GM23338 (cell line): Measurements from ENCODE around the gene MPP2. TPM values are rescaled to one million over a fixed set of nuclear protein-coding genes. Genes with fewer than 3 reads are reported as not detected.

Experiments used
- ATAC-seq: fragments of 200-7000 bp; cut with Tn5 transposase; 3 replicates; pipeline ENCODE4 v1.9.1; 2020
- DNase-seq: peaks from one replicate; pipeline ENCODE4 v3.0.0-alpha.2; 2015; ENCODE audit warnings: low spot score
- H2AFZ ChIP-seq: fragments of 200-600 bp; sonication (generic); 2 replicates; pipeline ENCODE4 v1.8.0; 2016; ENCODE audit warnings: antibody characterized with exemption, mild to moderate bottlenecking, moderate library complexity
- H3F3A ChIP-seq: fragments of 200-600 bp; sonication (generic); replicated peaks from 2 replicates; pipeline ENCODE4 v1.8.0; 2017; ENCODE audit warnings: antibody characterized with exemption, mixed run types, low read depth
- H3K27ac ChIP-seq: fragments of 200-600 bp; sonication (generic); 2 replicates; pipeline ENCODE4 v1.6.1; 2016; ENCODE audit warnings: low read depth
- H3K27me3 ChIP-seq: fragments of 200-600 bp; sonication (generic); 2 replicates; pipeline ENCODE4 v1.8.0; 2016; ENCODE audit warnings: mild to moderate bottlenecking, mixed run types, moderate library complexity; ENCODE audit not compliant: insufficient read depth
- H3K36me3 ChIP-seq: fragments of 200-600 bp; sonication (generic); 2 replicates; pipeline ENCODE4 v1.8.0; 2016; ENCODE audit warnings: mild to moderate bottlenecking; ENCODE audit not compliant: insufficient read depth
- H3K4me1 ChIP-seq: fragments of 200-600 bp; sonication (generic); 2 replicates; pipeline ENCODE4 v1.8.0; 2016; ENCODE audit warnings: mild to moderate bottlenecking, moderate library complexity; ENCODE audit not compliant: insufficient read depth
- H3K4me2 ChIP-seq: fragments of 200-600 bp; sonication (generic); 2 replicates; pipeline ENCODE4 v1.7.1; 2017; ENCODE audit warnings: mixed run types
- H3K4me3 ChIP-seq: fragments of 200-600 bp; sonication (generic); 2 replicates; pipeline ENCODE4 v1.6.1; 2016; ENCODE audit warnings: mixed run types
- H3K79me2 ChIP-seq: fragments of 200-600 bp; sonication (generic); replicated peaks from 2 replicates; pipeline ENCODE4 v1.8.0; 2017; ENCODE audit warnings: mild to moderate bottlenecking; ENCODE audit not compliant: insufficient read depth
- H3K9me2 ChIP-seq: fragments of 200-600 bp; sonication (generic); 2 replicates; pipeline ENCODE4 v1.8.0; 2017; ENCODE audit not compliant: insufficient read depth
- H4K20me1 ChIP-seq: fragments of 200-600 bp; sonication (generic); replicated peaks from 2 replicates; pipeline ENCODE4 v1.8.0; 2017; ENCODE audit warnings: mild to moderate bottlenecking; ENCODE audit not compliant: insufficient read depth
- H3K27ac Mint-ChIP-seq: 2 replicates; pipeline ENCODE4 v1.8.0; 2020; ENCODE audit warnings: inconsistent platforms, mild to moderate bottlenecking, moderate library complexity, mixed read lengths
- H3K27me3 Mint-ChIP-seq: 3 replicates; pipeline ENCODE4 v1.8.0; 2022; ENCODE audit warnings: low read depth, mild to moderate bottlenecking, moderate library complexity, mixed read lengths, inconsistent platforms; ENCODE audit not compliant: insufficient read depth, poor library complexity
- H3K36me3 Mint-ChIP-seq: 3 replicates; pipeline ENCODE4 v1.8.0; 2021; ENCODE audit warnings: low read depth, mild to moderate bottlenecking, inconsistent platforms, moderate library complexity, mixed read lengths
- H3K4me1 Mint-ChIP-seq: 3 replicates; pipeline ENCODE4 v1.8.0; 2020; ENCODE audit warnings: mild to moderate bottlenecking, inconsistent platforms, mixed read lengths
- H3K4me3 Mint-ChIP-seq: 3 replicates; pipeline ENCODE4 v1.8.0; 2021; ENCODE audit warnings: moderate library complexity, mild to moderate bottlenecking, inconsistent platforms, mixed read lengths
- H3K9me3 Mint-ChIP-seq: 3 replicates; pipeline ENCODE4 v1.8.0; 2020; ENCODE audit warnings: moderate library complexity, mild to moderate bottlenecking, inconsistent platforms, mixed read lengths
- CTCF ChIP-seq, 2 experiments: fragments of 200-600 bp in 1 of 2; sonication (generic) in 1 of 2; conservative IDR thresholded peaks; 2 replicates each; pipeline versions ENCODE4 v1.5.1 to v1.6.1; 2016 to 2017; ENCODE audit warnings: antibody characterized with exemption in 2 of 2, low read depth in 2 of 2, mild to moderate bottlenecking in 2 of 2, moderate library complexity in 1 of 2
- EZH2 ChIP-seq: fragments of 200-600 bp; sonication (generic); IDR thresholded peaks from one replicate; pipeline ENCODE4 v1.8.0; 2017; ENCODE audit warnings: antibody characterized with exemption, mild to moderate bottlenecking, low read depth; ENCODE audit not compliant: unreplicated experiment
- JUNB ChIP-seq: IDR thresholded peaks from one replicate; pipeline ENCODE4 v1.6.1; 2016; ENCODE audit warnings: antibody characterized with exemption; ENCODE audit not compliant: unreplicated experiment
- NANOG ChIP-seq: IDR thresholded peaks from 2 replicates; pipeline ENCODE4 v1.6.1; 2016; ENCODE audit warnings: antibody characterized with exemption, borderline replicate concordance
- POLR2AphosphoS5 ChIP-seq: IDR thresholded peaks from 2 replicates; pipeline ENCODE4 v1.6.1; 2016; ENCODE audit warnings: antibody characterized with exemption, low read depth
- REST ChIP-seq: IDR thresholded peaks from one replicate; pipeline ENCODE4 v1.6.1; 2018; ENCODE audit warnings: antibody characterized with exemption; ENCODE audit not compliant: unreplicated experiment
- STAT1 ChIP-seq: IDR thresholded peaks from one replicate; pipeline ENCODE4 v1.6.1; 2016; ENCODE audit warnings: antibody characterized with exemption; ENCODE audit not compliant: unreplicated experiment
- ZNF114 ChIP-seq: fragments of 250-450 bp; sonication (Bioruptor Pico); IDR thresholded peaks from 2 replicates; pipeline ENCODE4 v1.5.0; 2020; ENCODE audit warnings: mild to moderate bottlenecking, moderate library complexity
- ZNF331 ChIP-seq: fragments of 250-450 bp; sonication (Bioruptor Pico); IDR thresholded peaks from 2 replicates; pipeline ENCODE4 v1.5.0; 2020; ENCODE audit warnings: low read depth, mild to moderate bottlenecking, moderate library complexity
- ZNF462 ChIP-seq: fragments of 250-450 bp; sonication (Bioruptor Pico); IDR thresholded peaks from 2 replicates; pipeline ENCODE4 v1.5.0; 2020; ENCODE audit warnings: mild to moderate bottlenecking, moderate library complexity
- polyA plus RNA-seq: library from polyadenylated mRNA; unstranded; fragments of >200 nt; fragmentation: Nextera tagmentation; extraction: Ambion mirVana; gene quantifications from 2 replicates; pipeline ENCODE4 v1.2.1, GENCODE V29; 2016
- total RNA-seq: library from RNA; depleted of rRNA; stranded (reverse); fragments of >200 nt; shearing (Covaris generic); gene quantifications from 2 replicates; pipeline ENCODE4 v1.2.3, GENCODE V29; 2014

The MPP2 gene
- total and polyA plus RNA-seq, 2 experiments from 2014 or later: 7.8 to 20.7 TPM

GRCh38 chr17:43946781-43947180 lies 39.4 kb upstream of the MPP2 start (continued):
- TF ChIP-seq ZNF462 (CRISPR knock-in tag): no peak

GRCh38 chr17:43945074-43945829 lies 37.9 kb upstream of the MPP2 start:
- ATAC-seq (no peak), DNase-seq (no peak)
- Mint-ChIP-seq H3K36me3 (no peaks in the 10 kb centered on the region), H3K27me3 (peaks cover 20% of the 10 kb centered on the region), H3K4me1 (peaks cover 17% of the 10 kb centered on the region), H3K4me3 (no peak overlapping the region), H3K27ac (no peak overlapping the region), H3K9me3 (no peaks in the 10 kb centered on the region)
- H3K27me3 ChIP-seq: peaks cover under 1% of the 10 kb centered on the region; the same call in 1 of the 2 replicates
- H3K79me2 ChIP-seq: no peaks in the 10 kb centered on the region
- no peaks in the 10 kb centered on the region for H3K4me1 ChIP-seq
- no peaks in the 10 kb centered on the region for H3F3A ChIP-seq
- no peaks in the 10 kb centered on the region for H3K9me2 ChIP-seq
- no peak overlapping the region for H3K27ac ChIP-seq
- no peak overlapping the region for H3K4me3 ChIP-seq
- H2AFZ ChIP-seq: no peak overlapping the region
- no peak overlapping the region for H3K4me2 ChIP-seq
- no peaks in the 10 kb centered on the region for H4K20me1 ChIP-seq
- H3K36me3 ChIP-seq: no peaks in the 10 kb centered on the region
- TF ChIP-seq ZNF114 (CRISPR knock-in tag) (no peak), NANOG (no peak), STAT1 (no peak), EZH2 (no peak), ZNF331 (no peak), CTCF (conservative IDR thresholded peaks at IDR 0.05; ENCODE audit: low read depth in 2 of 2) (no peak), REST (no peak), JUNB (no peak), POLR2AphosphoS5 (no peak)
